Sigmoid colon (tissue), 7 donors: ENCODE data around the gene ZNF608. TPM values are rescaled to one million over a fixed set of nuclear protein-coding genes. Genes with fewer than 3 reads are reported as not detected.

Source experiments
- DNase-seq: peaks from one replicate; pipeline ENCODE4 v3.0.0-alpha.2; 2019
- H3K27ac ChIP-seq, 4 donors: fragments of 200-600 bp; sonication (generic); one replicate each; pipeline ENCODE4 v1.5.1; 2016 to 2019; ENCODE audit warnings: mild to moderate bottlenecking in 1 of 4
- H3K27me3 ChIP-seq, 3 donors: fragments of 200-600 bp; sonication (generic); one replicate each; pipeline ENCODE4 v1.5.1; 2019; ENCODE audit warnings: mild to moderate bottlenecking in 1 of 3
- H3K36me3 ChIP-seq, 4 donors: fragments of 200-600 bp; sonication (generic); one replicate each; pipeline ENCODE4 v1.5.1; 2016 to 2019
- H3K4me1 ChIP-seq, 4 donors: fragments of 200-600 bp; sonication (generic); one replicate each; pipeline ENCODE4 v1.5.1; 2017 to 2019
- H3K4me3 ChIP-seq, 4 donors: fragments of 200-600 bp; sonication (generic); one replicate each; pipeline ENCODE4 v1.5.1; 2017 to 2019; ENCODE audit warnings: mild to moderate bottlenecking in 2 of 4, moderate library complexity in 1 of 4
- H3K9me3 ChIP-seq, 4 donors: fragments of 200-600 bp in 3 of 4; sonication (generic) in 3 of 4; one replicate each; pipeline versions ENCODE4 v1.5.1 to v1.6.1; 2013 to 2019
- CTCF ChIP-seq, 4 experiments: fragments of 450-650 bp in 3 of 4; fragments of 200-600 bp in 1 of 4; IDR thresholded peaks; one replicate each; pipeline ENCODE4 v1.5.1; 2016 to 2019; ENCODE audit warnings: antibody characterized with exemption in 4 of 4, mild to moderate bottlenecking in 3 of 4, moderate library complexity in 2 of 4
- EP300 ChIP-seq, 4 donors: sonication (generic); formaldehyde crosslinking; IDR thresholded peaks; one replicate each; pipeline ENCODE4 v1.6.1; 2017; ENCODE audit warnings: antibody characterized with exemption in 4 of 4
- POLR2A ChIP-seq, 2 donors: fragments of 450-650 bp; IDR thresholded peaks; one replicate each; pipeline ENCODE4 v1.6.1; 2016; ENCODE audit warnings: antibody characterized with exemption in 2 of 2, mild to moderate bottlenecking in 2 of 2, moderate library complexity in 2 of 2
- POLR2AphosphoS5 ChIP-seq, 4 donors: sonication (generic); formaldehyde crosslinking; IDR thresholded peaks; one replicate each; pipeline ENCODE4 v1.6.1; 2017; ENCODE audit warnings: antibody characterized with exemption in 4 of 4
- whole genome bisulfite sequencing, 2 donors: extraction: QIAGEN DNeasy Blood & Tissue Kit; methylation state at CpG; one replicate each; pipeline ENCODE4 v1.1.7; 2013; 5-methylcytosine and 5-hydroxymethylcytosine counted together
- intact Hi-C: fragments of 100-400 bp; cut with DNase I; formaldehyde crosslinking; loops from one replicate; pipeline ENCODE4 v1.15.1; 2023
- polyA plus RNA-seq, 3 donors: library from polyadenylated mRNA; stranded (reverse); fragments of 200-250 nt; gene quantifications; one replicate each; pipeline ENCODE4 v1.2.3, GENCODE V29; 2013
- total RNA-seq, 4 donors: library from RNA; depleted of rRNA; stranded (reverse); fragments of >200 nt; gene quantifications; one replicate each; pipeline ENCODE4 v1.1.0, GENCODE V29; 2016
- donor health status: healthy with polysubstance abuse.
- donor health status: Bipolar disorder and iron deficiency.
- donor health status: healthy.

ZNF608 gene
- total and polyA plus RNA-seq, 7 donors: 5.1 to 30.7 (median 17.9) TPM

GRCh38 chr5:124697933-124698591 is 48.4 kb downstream of the ZNF608 start:
- H3K4me1 ChIP-seq: peaks cover 0 to 72% (median 55%) of the 10 kb centered on the region in 4 donors
- H3K27me3 ChIP-seq: no peaks in the 10 kb centered on the region
- no peak for DNase-seq
- no peak for TF ChIP-seq CTCF (IDR thresholded peaks at IDR 0.05)
- peak; percentile 29 to 62 (median 52) for TF ChIP-seq POLR2AphosphoS5 (IDR thresholded peaks at IDR 0.05)
- TF ChIP-seq POLR2A (IDR thresholded peaks at IDR 0.05): no peak
- TF ChIP-seq EP300 (IDR thresholded peaks at IDR 0.05): peak in 2 of 4 donors; percentile 1 to 41
- peak overlapping the region; percentile 71 to 89 (median 86) for H3K27ac ChIP-seq
- peak overlapping the region in 2 of 4 donors; percentile 4 to 22 for H3K4me3 ChIP-seq
- intact Hi-C loops: loop anchor here (2.0 to 5.0 kb wide), 2 partner anchors 44 to 787 kb away; no protein-coding TSS in a partner anchor
- H3K36me3 ChIP-seq: no peaks in the 10 kb centered on the region
- 79 to 82% methylated on average over 4 of the region's 4 CpGs for WGBS, 2 donors
- H3K9me3 ChIP-seq: no peaks in the 10 kb centered on the region

GRCh38 chr5:124697501-124697900 is 48.9 kb downstream of the ZNF608 start:
- H3K4me1 ChIP-seq: peaks cover 0 to 72% (median 54%) of the 10 kb centered on the region in 4 donors
- 89 to 90% methylated on average over 1 of the region's 1 CpG for WGBS, 2 donors

GRCh38 chr5:124696898-124697297 is 49.5 kb downstream of the ZNF608 start:
- H3K4me3 ChIP-seq: no peak overlapping the region
- intact Hi-C loops: loop anchor here (5.0 kb wide), 1 partner anchor 45 kb away; no protein-coding TSS in a partner anchor
- peak overlapping the region; percentile 71 to 89 (median 86) for H3K27ac ChIP-seq
- H3K4me1 ChIP-seq: peaks cover 0 to 72% (median 53%) of the 10 kb centered on the region in 4 donors
- H3K27me3 ChIP-seq: no peaks in the 10 kb centered on the region
- TF ChIP-seq POLR2A (IDR thresholded peaks at IDR 0.05): no peak
- no peak for TF ChIP-seq POLR2AphosphoS5 (IDR thresholded peaks at IDR 0.05)
- TF ChIP-seq EP300 (IDR thresholded peaks at IDR 0.05): no peak
- no peak for TF ChIP-seq CTCF (IDR thresholded peaks at IDR 0.05)
- DNase-seq: no peak
- WGBS, 2 donors: 94 to 97% methylated on average over 7 of the region's 7 CpGs
- no peaks in the 10 kb centered on the region for H3K9me3 ChIP-seq
- H3K36me3 ChIP-seq: no peaks in the 10 kb centered on the region

More at GRCh38 chr5:124697501-124697900, 48.9 kb downstream of the ZNF608 start:
- intact Hi-C loops: loop anchor here (5.0 kb wide), 1 partner anchor 45 kb away; no protein-coding TSS in a partner anchor
- H3K9me3 ChIP-seq: no peaks in the 10 kb centered on the region
- no peak for DNase-seq
- H3K36me3 ChIP-seq: no peaks in the 10 kb centered on the region
- TF ChIP-seq POLR2AphosphoS5 (IDR thresholded peaks at IDR 0.05) (peak; percentile 43 to 66 (median 56)), CTCF (IDR thresholded peaks at IDR 0.05) (no peak), EP300 (IDR thresholded peaks at IDR 0.05) (peak in 2 of 4 donors; percentile 3 to 61), POLR2A (IDR thresholded peaks at IDR 0.05) (no peak)
- H3K27me3 ChIP-seq: no peaks in the 10 kb centered on the region
- peak overlapping the region; percentile 71 to 89 (median 86) for H3K27ac ChIP-seq
- peak overlapping the region in 2 of 4 donors; percentile 4 to 22 for H3K4me3 ChIP-seq
